Non-pigmented ciliary epithelial cell (primary cell): ENCODE data around the gene LGALS1.
A peak's percentile ranks its signal among the peaks of the same experiment; 100 is the strongest.
"Not testable (repeated sequence)": the region's sequence is repeated elsewhere in the genome, so short reads cannot be mapped to it uniquely, and the experiment has no call there.

Experiments used
- DNase-seq: peaks from one replicate; pipeline ENCODE4 v3.0.0-alpha.2; 2010; ENCODE audit warnings: low read depth

LGALS1 gene

GRCh38 chr22:37639070-37639760 is 36.2 kb upstream of the LGALS1 start, which contains the start of gene SH3BP1:
Gene SH3BP1, plus strand, starts transcription at chr22:37639669. Its CDS starts 119 bp downstream, at chr22:37639788.
- DNase-seq: no peak

- no peak for DNase-seq
Observed at GRCh38 chr22:37639771-37640590, 35.5 kb upstream of the LGALS1 start.

- DNase-seq: no peak
Observed at GRCh38 chr22:37640591-37641560, 34.6 kb upstream of the LGALS1 start.

- DNase-seq: no peak
Observed at GRCh38 chr22:37641561-37641949, 33.9 kb upstream of the LGALS1 start.

GRCh38 chr22:37643225-37643847 is 32.1 kb upstream of the LGALS1 start:
- no peak for DNase-seq

GRCh38 chr22:37647317-37647716 is 28.1 kb upstream of the LGALS1 start:
- no peak for DNase-seq

- DNase-seq: no peak
Observed at GRCh38 chr22:37647928-37648327, 27.5 kb upstream of the LGALS1 start.

- no peak for DNase-seq
Observed at GRCh38 chr22:37650463-37651136, 24.8 kb upstream of the LGALS1 start.

GRCh38 chr22:37654563-37655251 is 20.7 kb upstream of the LGALS1 start:
- no peak for DNase-seq

- no peak for DNase-seq
Observed at GRCh38 chr22:37655252-37655563, 20.2 kb upstream of the LGALS1 start.

- not testable (repeated sequence) for DNase-seq
Observed at GRCh38 chr22:37656583-37656982, 18.9 kb upstream of the LGALS1 start.

GRCh38 chr22:37657590-37658132 is 17.8 kb upstream of the LGALS1 start:
- DNase-seq: no peak

GRCh38 chr22:37658133-37659065 is 17.0 kb upstream of the LGALS1 start, which contains the start of gene PDXP:
Gene PDXP, plus strand, starts transcription at chr22:37658723. Its CDS starts 60 bp downstream, at chr22:37658783.
- DNase-seq: peak; percentile 100

- no peak for DNase-seq
Observed at GRCh38 chr22:37659066-37659896, 16.2 kb upstream of the LGALS1 start.

- DNase-seq: no peak
Observed at GRCh38 chr22:37659897-37660708, 15.3 kb upstream of the LGALS1 start.

GRCh38 chr22:37660709-37661045 is 14.8 kb upstream of the LGALS1 start:
- no peak for DNase-seq

- DNase-seq: peak; percentile 43
Observed at GRCh38 chr22:37661160-37661924, 14.1 kb upstream of the LGALS1 start.
